HepG2 (cell line): ENCODE measurements around the gene HSPB9. TPM values are rescaled to one million over a fixed set of nuclear protein-coding genes. Genes with fewer than 3 reads are reported as not detected.

ENCODE experiments used
- BCLAF1 ChIP-seq: fragments of 450-650 bp; IDR thresholded peaks from 2 replicates; pipeline ENCODE4 v1.6.1; 2017; ENCODE audit warnings: mild to moderate bottlenecking
- CBX5 ChIP-seq: sonication (generic); formaldehyde crosslinking; IDR thresholded peaks from 2 replicates; pipeline ENCODE4 v1.4.0; 2020; ENCODE audit warnings: missing genetic modification reagents, borderline replicate concordance
- DMAP1 ChIP-seq: IDR thresholded peaks from 2 replicates; pipeline ENCODE4 v1.6.1; 2016
- EEA1 ChIP-seq: sonication (generic); formaldehyde crosslinking; IDR thresholded peaks from 2 replicates; pipeline ENCODE4 v1.5.1; 2020; ENCODE audit warnings: mild to moderate bottlenecking, missing genetic modification reagents, borderline replicate concordance
- FOXO1 ChIP-seq: sonication (generic); formaldehyde crosslinking; IDR thresholded peaks from 2 replicates; pipeline ENCODE4 v1.4.0; 2020; ENCODE audit warnings: missing genetic modification reagents
- GFI1 ChIP-seq: sonication (generic); formaldehyde crosslinking; IDR thresholded peaks from 2 replicates; pipeline ENCODE4 v1.5.0; 2020; ENCODE audit warnings: missing genetic modification reagents, mild to moderate bottlenecking, borderline replicate concordance
- HOXA3 ChIP-seq: sonication (generic); formaldehyde crosslinking; IDR thresholded peaks from 2 replicates; pipeline ENCODE4 v1.5.0; 2020; ENCODE audit warnings: missing genetic modification reagents
- HOXA7 ChIP-seq: sonication (generic); formaldehyde crosslinking; IDR thresholded peaks from 2 replicates; pipeline ENCODE4 v1.8.1; 2022; ENCODE audit warnings: mild to moderate bottlenecking, missing genetic modification reagents, moderate library complexity
- IRF2 ChIP-seq: IDR thresholded peaks from 2 replicates; pipeline ENCODE4 v1.6.1; 2018; ENCODE audit warnings: missing genetic modification reagents, missing compliant biosample characterization
- MEIS2 ChIP-seq: sonication (generic); formaldehyde crosslinking; IDR thresholded peaks from 2 replicates; pipeline ENCODE4 v1.9.0; 2021; ENCODE audit warnings: mild to moderate bottlenecking, missing genetic modification reagents
- NKX3-1 ChIP-seq: sonication (generic); formaldehyde crosslinking; IDR thresholded peaks from 2 replicates; pipeline ENCODE4 v1.5.0; 2020; ENCODE audit warnings: missing genetic modification reagents
- PITX1 ChIP-seq: sonication (generic); formaldehyde crosslinking; IDR thresholded peaks from 2 replicates; pipeline ENCODE4 v1.5.1; 2020; ENCODE audit warnings: mild to moderate bottlenecking, missing genetic modification reagents
- POGK ChIP-seq: sonication (generic); formaldehyde crosslinking; conservative IDR thresholded peaks from 2 replicates; pipeline ENCODE4 v1.8.0; 2022; ENCODE audit warnings: mild to moderate bottlenecking, moderate library complexity, missing genetic modification reagents
- POLR2AphosphoS2 ChIP-seq: IDR thresholded peaks from 2 replicates; pipeline ENCODE4 v1.6.1; 2011; ENCODE audit warnings: low read depth, low read length, improper control_type of control experiment
- TEAD3 ChIP-seq: optimal IDR thresholded peaks from 2 replicates; pipeline ENCODE3; 2016; ENCODE audit warnings: borderline replicate concordance
- THAP11 ChIP-seq: IDR thresholded peaks from 2 replicates; pipeline ENCODE4 v1.6.1; 2016; ENCODE audit warnings: missing biosample characterization, missing genetic modification reagents
- ZFX ChIP-seq: sonication (generic); formaldehyde crosslinking; IDR thresholded peaks from 2 replicates; pipeline ENCODE4 v1.4.0; 2020; ENCODE audit warnings: mild to moderate bottlenecking, low read depth, missing genetic modification reagents, moderate library complexity
- ZNF510 ChIP-seq: sonication (generic); formaldehyde crosslinking; IDR thresholded peaks from 2 replicates; pipeline ENCODE4 v1.4.0; 2020; ENCODE audit warnings: low read depth, mild to moderate bottlenecking, missing genetic modification reagents
- ZNF547 ChIP-seq: sonication (generic); formaldehyde crosslinking; IDR thresholded peaks from 2 replicates; pipeline ENCODE4 v1.5.1; 2020; ENCODE audit warnings: mild to moderate bottlenecking, missing genetic modification reagents
- ZNF563 ChIP-seq: sonication (generic); formaldehyde crosslinking; IDR thresholded peaks from 2 replicates; pipeline ENCODE4 v1.8.0; 2022; ENCODE audit warnings: mild to moderate bottlenecking, moderate library complexity, missing genetic modification reagents
- ZNF792 ChIP-seq: IDR thresholded peaks from 2 replicates; pipeline ENCODE4 v1.6.1; 2016
- ZNF841 ChIP-seq: sonication (generic); formaldehyde crosslinking; IDR thresholded peaks from 2 replicates; pipeline ENCODE4 v1.8.1; 2023; ENCODE audit warnings: missing genetic modification reagents, borderline replicate concordance
- ZSCAN9 ChIP-seq: IDR thresholded peaks from 2 replicates; pipeline ENCODE4 v1.6.1; 2016; ENCODE audit warnings: borderline replicate concordance
- polyA plus RNA-seq, 8 experiments: library from polyadenylated mRNA; depleted of rRNA in 3 of 8; stranded (reverse) in 7 of 8; unstranded in 1 of 8; fragments of >200 nt; fragmentation: Illumina TruSeq in 4 of 8; extraction: Trizol in 4 of 8; gene quantifications; 2 replicates each; pipeline versions ENCODE4 v1.2.1 to v1.2.3, GENCODE V29; 2011 to 2016; ENCODE audit warnings: low read depth in 4 of 8, missing spikeins in 1 of 8, mixed read lengths in 1 of 8; ENCODE audit not compliant: insufficient read depth in 1 of 8
- total RNA-seq, 5 experiments: library from RNA; depleted of rRNA; stranded (reverse); fragments of >200 nt; fragmentation: Illumina TruSeq; extraction: Trizol; gene quantifications; 2 replicates each; pipeline ENCODE4 v1.2.3, GENCODE V29; 2016; ENCODE audit warnings: low read depth in 1 of 5
- TF ChIP-seq, protein P1 (sequence below): sonication (generic); formaldehyde crosslinking; IDR thresholded peaks from 2 replicates; pipeline ENCODE4 v1.5.0; 2020; ENCODE audit warnings: missing genetic modification reagents, mild to moderate bottlenecking, borderline replicate concordance
- TF ChIP-seq, protein P2 (sequence below): sonication (generic); IDR thresholded peaks from 2 replicates; pipeline ENCODE4 v1.6.1; 2016; ENCODE audit warnings: low read depth, borderline replicate concordance

Gene HSPB9
- total and polyA plus RNA-seq, 2 of the 13 experiments (the other 11 are each of a cell fraction or from before 2014, with no cell fraction given) = 0.05 to 0.24 TPM

DNA sequence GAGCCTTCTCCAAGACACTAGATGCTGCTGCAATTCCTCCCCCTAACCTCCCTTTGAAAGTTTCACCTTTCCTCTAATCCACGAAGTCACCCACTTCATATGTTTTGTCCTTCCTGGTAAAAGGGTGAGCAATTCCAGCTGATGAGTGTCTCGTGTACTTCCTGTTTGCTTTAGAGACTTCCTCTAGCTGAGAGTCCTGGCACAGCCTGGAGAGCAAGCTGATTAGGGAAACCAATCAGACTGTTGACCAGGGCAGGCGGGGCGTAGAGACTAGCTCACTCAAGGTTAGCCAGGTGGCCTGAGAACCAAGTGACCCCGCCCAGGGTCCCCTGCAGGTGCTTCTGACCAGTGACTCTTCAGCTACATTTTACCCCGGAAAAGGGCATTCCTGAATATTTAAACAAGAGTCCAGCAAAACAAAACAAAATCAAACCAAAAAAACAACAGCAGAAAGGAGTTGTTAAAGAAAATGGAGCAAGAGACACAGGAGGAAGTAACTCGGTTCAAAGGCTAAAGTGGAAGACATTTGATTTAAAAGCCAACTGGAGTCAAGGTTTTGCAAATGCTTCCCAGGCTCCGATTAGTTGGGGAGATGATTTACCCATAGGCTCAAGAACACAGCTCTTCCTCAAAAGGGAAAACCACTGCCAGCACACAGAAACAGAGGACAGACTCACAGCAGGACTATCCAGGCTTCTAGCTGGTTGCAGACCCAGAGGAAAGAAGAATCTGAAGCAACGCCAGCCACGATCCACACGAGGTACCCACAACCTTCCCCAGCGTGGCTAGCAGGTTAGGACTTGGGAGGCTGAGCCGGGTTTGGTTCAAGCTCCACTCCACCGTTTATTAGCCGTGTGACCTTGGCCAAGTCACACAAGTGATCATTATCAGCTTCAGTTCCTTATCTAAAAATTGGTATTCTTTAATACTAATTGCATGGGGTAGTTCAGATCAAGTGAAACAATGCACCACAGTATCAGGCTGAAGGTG is 13.4 kb downstream of the HSPB9 start (continued):
- peak; percentile 40; the same call in 1 of the 2 replicates for TF ChIP-seq GFI1 (CRISPR knock-in tag)
- TF ChIP-seq PITX1 (CRISPR knock-in tag) = peak; percentile 74
- TF ChIP-seq FOXO1 = peak; percentile 68; the same call in 1 of the 2 replicates
- no peak for TF ChIP-seq HOXA7 (CRISPR knock-in tag)
- no peak for TF ChIP-seq ZNF547
- no peak for TF ChIP-seq NKX3-1 (CRISPR knock-in tag)
- peak; percentile 40; the same call in 1 of the 2 replicates for TF ChIP-seq ZFX (CRISPR knock-in tag)
- peak; percentile 73; the same call in 1 of the 2 replicates for TF ChIP-seq ZNF792
- peak; percentile 87 for TF ChIP-seq THAP11 (CRISPR knock-in tag)
- no peak for TF ChIP-seq POGK (CRISPR knock-in tag)
- TF ChIP-seq BCLAF1 = no peak
- 0 out of 2 replicates have a peak, but pooled peaks have one; percentile 21 for TF ChIP-seq ZNF510 (CRISPR knock-in tag)
- TF ChIP-seq TEAD3 (CRISPR knock-in tag) = peak; percentile 76
- no peak for TF ChIP-seq ZNF563 (CRISPR knock-in tag)
- 0 out of 2 replicates have a peak, but pooled peaks have one; percentile 54 for TF ChIP-seq HOXA3 (CRISPR knock-in tag)
- TF ChIP-seq, protein P1, sequence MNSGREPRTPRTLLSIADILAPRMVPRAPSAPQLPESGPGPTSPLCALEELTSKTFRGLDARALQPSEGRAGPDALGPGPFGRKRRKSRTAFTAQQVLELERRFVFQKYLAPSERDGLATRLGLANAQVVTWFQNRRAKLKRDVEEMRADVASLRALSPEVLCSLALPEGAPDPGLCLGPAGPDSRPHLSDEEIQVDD (CRISPR knock-in tag) = no peak
- no peak for TF ChIP-seq ZNF841 (CRISPR knock-in tag)
- no peak for TF ChIP-seq MEIS2
- peak; percentile 56; the same call in 1 of the 2 replicates for TF ChIP-seq ZSCAN9 (CRISPR knock-in tag)
- peak; percentile 66 for TF ChIP-seq IRF2
- peak; percentile 70; the same call in 1 of the 2 replicates for TF ChIP-seq CBX5
- TF ChIP-seq, protein P2, sequence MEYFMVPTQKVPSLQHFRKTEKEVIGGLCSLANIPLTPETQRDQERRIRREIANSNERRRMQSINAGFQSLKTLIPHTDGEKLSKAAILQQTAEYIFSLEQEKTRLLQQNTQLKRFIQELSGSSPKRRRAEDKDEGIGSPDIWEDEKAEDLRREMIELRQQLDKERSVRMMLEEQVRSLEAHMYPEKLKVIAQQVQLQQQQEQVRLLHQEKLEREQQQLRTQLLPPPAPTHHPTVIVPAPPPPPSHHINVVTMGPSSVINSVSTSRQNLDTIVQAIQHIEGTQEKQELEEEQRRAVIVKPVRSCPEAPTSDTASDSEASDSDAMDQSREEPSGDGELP = peak; percentile 98
- TF ChIP-seq POLR2AphosphoS2 = no peak
- no peak for TF ChIP-seq EEA1
- TF ChIP-seq DMAP1 (CRISPR knock-in tag) = peak; percentile 35; the same call in 1 of the 2 replicates
